HG03139 (cell line): ENCODE measurements around the gene ATP1A3.

ENCODE experiments used
- ATAC-seq: cut with Tn5 transposase; IDR thresholded peaks from one replicate; pipeline ENCODE4 v1.9.1; 2021; ENCODE audit not compliant: unreplicated experiment

Gene ATP1A3

GRCh38 chr19:41918653-41919244, 75.3 kb downstream of the ATP1A3 start:
- ATAC-seq, result no peak

DNA sequence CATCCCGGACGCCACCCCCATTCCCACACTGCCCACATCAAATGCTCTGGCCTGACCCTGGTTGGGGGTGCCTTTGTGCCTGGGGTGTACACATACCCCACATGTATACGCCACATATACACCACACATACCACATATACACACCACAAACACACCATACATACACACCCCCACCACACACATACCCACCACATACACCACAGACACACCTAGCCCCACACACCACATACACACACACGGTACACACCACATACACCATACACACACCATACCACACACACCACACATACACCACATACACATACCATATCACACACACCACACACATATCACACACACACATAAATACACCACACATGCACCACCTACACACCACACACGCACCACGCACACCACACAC, 75.9 kb downstream of the ATP1A3 start:
- ATAC-seq, result no peak

- no peak for ATAC-seq
These were observed 76.4 kb downstream of the ATP1A3 start for GRCh38 chr19:41917676-41918075.
